Measurements from ENCODE around the gene GPHA2. TPM values are rescaled to one million over a fixed set of nuclear protein-coding genes. Genes with fewer than 3 reads are reported as not detected.

Gene GPHA2
- total and polyA plus RNA-seq, 10 of the 15 experiments (the other 5 are each of a cell fraction or from before 2014, with no cell fraction given) = not detected

DNA sequence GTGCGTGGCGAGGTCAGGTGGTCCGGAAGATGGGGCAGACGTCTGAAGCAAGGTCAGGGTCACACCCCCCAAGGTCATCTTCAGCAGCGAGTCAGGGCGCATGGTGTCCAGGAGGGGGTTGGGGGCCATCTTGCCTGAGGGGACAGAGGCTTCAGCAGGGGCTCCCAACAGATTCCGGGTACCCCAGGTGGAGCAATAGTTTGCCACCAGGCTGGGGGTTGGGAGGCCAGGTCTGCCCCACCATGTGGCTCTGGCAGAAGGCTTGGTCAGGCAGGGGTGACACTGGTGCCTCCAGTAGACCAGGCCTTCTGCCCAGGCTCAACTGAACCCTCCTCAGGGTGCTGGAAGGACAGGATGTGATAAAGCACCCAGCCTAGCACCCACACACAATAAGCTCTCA, 24.6 kb downstream of the GPHA2 start:
- H3K27me3 ChIP-seq (replicated peaks in 1 of 2; ENCODE audit: control insufficient read depth in 2 of 2, insufficient read depth in 2 of 2, low read length in 1 of 2) = no peaks in the 10 kb centered on the region
- no peak for ATAC-seq
- 81% methylated on average over 7 of the region's 7 CpGs for WGBS (ENCODE audit: insufficient coverage, insufficient replicate concordance, low lambda C conversion rate, missing lambda C conversion rate)
- RAD21 ChIA-PET (ENCODE audit: unreplicated experiment) = no interaction called here
- H3K4me2 ChIP-seq (ENCODE audit: control insufficient read depth, insufficient read depth) = no peak overlapping the region
- POLR2A ChIA-PET = interaction anchor here (0.5 to 0.9 kb wide), 2 partner anchors 13 to 168 kb away, joined by 3 to 4 read pairs; partner anchors contain the start of gene PPP2R5B
- no peak for DNase-seq (ENCODE audit: low read depth, low spot score)
- peaks cover 0 to 7% of the 10 kb centered on the region in 2 experiments; a peak in 3 of 4 replicates for H3K36me3 ChIP-seq (ENCODE audit: control insufficient read depth in 2 of 2, insufficient read depth in 2 of 2, low read length in 1 of 2)
- no peak overlapping the region for H3K4me3 ChIP-seq
- no TSS peak for BruUV-seq (replicated peaks)
- CTCF ChIA-PET = interaction anchor here (1.6 kb wide), 1 partner anchor 63 kb away, joined by 4 read pairs; no protein-coding TSS in a partner anchor
- in situ Hi-C loops (cut with MboI) (no loop called here), intact Hi-C loops (cut with micrococcal nuclease; ENCODE audit: unreplicated experiment) (no loop called here)
- FAIRE-seq = no peak
- no peaks in the 10 kb centered on the region for H3K9me3 ChIP-seq (replicated peaks; ENCODE audit: control insufficient read depth, insufficient read depth, low read length)
- no peak overlapping the region for H3K27ac ChIP-seq (ENCODE audit: control insufficient read depth, insufficient read depth)
- no peak overlapping the region for H3K9ac ChIP-seq (ENCODE audit: control insufficient read depth, insufficient read depth, low read length)
- peaks cover 3% of the 10 kb centered on the region for H3K79me2 ChIP-seq (ENCODE audit: control insufficient read depth, insufficient read depth, low read length)
- no peaks in the 10 kb centered on the region for H4K20me1 ChIP-seq (ENCODE audit: control insufficient read depth, insufficient read depth)
- peaks cover 5% of the 10 kb centered on the region for H3K4me1 ChIP-seq (ENCODE audit: control insufficient read depth, insufficient read depth, low read length)
- H2AFZ ChIP-seq (ENCODE audit: control insufficient read depth, low read depth, low read length) = no peak overlapping the region
- SMC1A ChIA-PET (ENCODE audit: uncharacterized antibody, unreplicated experiment) = no interaction called here
- TF ChIP-seq CTCF (IDR thresholded peaks at IDR 0.05 in 2 of 3, conservative IDR thresholded peaks at IDR 0.05 in 1 of 3; ENCODE audit: control insufficient read depth in 2 of 3, extremely low read depth in 1 of 3, insufficient read depth in 1 of 3, low read depth in 3 of 3, low read length in 3 of 3) (no peak), ZBTB4 (CRISPR knock-in tag; IDR thresholded peaks at IDR 0.05) (no peak), STAT3 (IDR thresholded peaks at IDR 0.05; ENCODE audit: low read depth, low read length) (no peak), RAD51 (IDR thresholded peaks at IDR 0.05) (no peak), MYB (IDR thresholded peaks at IDR 0.05; ENCODE audit: borderline replicate concordance, low read depth, low read length) (no peak), SUPT20H (IDR thresholded peaks at IDR 0.05; ENCODE audit: borderline replicate concordance, control insufficient read depth, low read depth, low read length) (no peak), CREM (IDR thresholded peaks at IDR 0.05; ENCODE audit: low read depth) (no peak), MEF2B (IDR thresholded peaks at IDR 0.05; ENCODE audit: partially characterized antibody, poor library complexity, severe bottlenecking) (no peak), EP300 (IDR thresholded peaks at IDR 0.05; ENCODE audit: borderline replicate concordance in 1 of 2, control insufficient read depth in 1 of 2, low read depth in 2 of 2, low read length in 2 of 2) (no peak), CBX5 (IDR thresholded peaks at IDR 0.05; ENCODE audit: low read depth) (no peak), ZNF687 (IDR thresholded peaks at IDR 0.05) (no peak), POLR2A (IDR thresholded peaks at IDR 0.05; ENCODE audit: low read depth, low read length) (no peak), BMI1 (IDR thresholded peaks at IDR 0.05; ENCODE audit: borderline replicate concordance) (no peak), KAT2A (conservative IDR thresholded peaks at IDR 0.05; ENCODE audit: control insufficient read depth, low read depth, low read length) (no peak), HDAC6 (IDR thresholded peaks at IDR 0.05; ENCODE audit: unreplicated experiment) (no peak)

All from GM12878 (cell line).